Ovary (tissue), 9 donors: ENCODE results near the gene DHRS2. TPM values are rescaled to one million over a fixed set of nuclear protein-coding genes. Genes with fewer than 3 reads are reported as not detected.

Source experiments
- DNase-seq, 5 donors: peaks; one replicate each; pipeline ENCODE4 v3.0.0-alpha.2; 2019 to 2020
- H3K27ac ChIP-seq, 2 donors: fragments of 200-600 bp; one replicate each; pipeline versions ENCODE4 v1.5.1 to v1.8.0; 2019 to 2022
- H3K27me3 ChIP-seq: fragments of 200-600 bp; one replicate; pipeline ENCODE4 v1.8.0; 2022
- H3K36me3 ChIP-seq: fragments of 200-600 bp; sonication (generic); one replicate; pipeline ENCODE4 v1.5.1; 2019
- H3K4me1 ChIP-seq: one replicate; pipeline ENCODE4 v1.8.1; 2013; ENCODE audit warnings: mild to moderate bottlenecking, moderate library complexity; ENCODE audit not compliant: insufficient read depth
- H3K4me3 ChIP-seq: fragments of 200-600 bp; sonication (generic); one replicate; pipeline ENCODE4 v1.5.1; 2017
- H3K9me3 ChIP-seq, 2 donors: fragments of 200-600 bp in 1 of 2; sonication (generic) in 1 of 2; one replicate each; pipeline versions ENCODE4 v1.5.1 to v1.8.1; 2013 to 2019; ENCODE audit warnings: mild to moderate bottlenecking in 1 of 2, moderate library complexity in 1 of 2
- EP300 ChIP-seq: sonication (generic); formaldehyde crosslinking; IDR thresholded peaks from one replicate; pipeline ENCODE4 v1.6.1; 2017; ENCODE audit warnings: antibody characterized with exemption
- POLR2A ChIP-seq: fragments of 450-650 bp; IDR thresholded peaks from one replicate; pipeline ENCODE4 v1.6.1; 2017; ENCODE audit warnings: antibody characterized with exemption, mild to moderate bottlenecking, moderate library complexity
- WGBS, 3 donors: extraction: QIAGEN DNeasy Blood & Tissue Kit in 1 of 3; methylation state at CpG; one replicate each; pipeline versions ENCODE4 v1.1.5 to v1.1.7; 2013 to 2017; 5-methylcytosine and 5-hydroxymethylcytosine counted together
- intact Hi-C, 4 donors: fragments of 100-400 bp; cut with DNase I; formaldehyde crosslinking; loops; one replicate each; pipeline versions ENCODE4 v1.11.0 to v1.15.1; 2022 to 2023
- polyA plus RNA-seq, 2 donors: library from polyadenylated mRNA; stranded (reverse); fragments of 200-250 nt in 1 of 2; fragments of 350-450 nt in 1 of 2; fragmentation: Illumina TruSeq in 1 of 2; extraction: RNeasy Lipid Tissue Mini Kit (QIAGEN cat#74804) in 1 of 2; gene quantifications; one replicate each; pipeline ENCODE4 v1.2.3, GENCODE V29; 2013 to 2014
- total RNA-seq, 7 donors: library from RNA; depleted of rRNA in 2 of 7; stranded (reverse); fragments of >200 nt in 2 of 7; fragmentation: NEBNext Ultra II Directional in 3 of 7; extraction: Animal tissue kit (Norgen Biotek cat#: 25700) in 3 of 7; gene quantifications; one replicate each; pipeline versions ENCODE4 v1.1.0 to v1.2.4, GENCODE V29; 2016 to 2023
- TF ChIP-seq, protein P1 (sequence below), 3 donors: fragments of 450-650 bp in 2 of 3; fragments of 200-600 bp in 1 of 3; IDR thresholded peaks; one replicate each; pipeline versions ENCODE4 v1.5.1 to v1.8.0; 2016 to 2022; ENCODE audit warnings: antibody characterized with exemption in 3 of 3, mild to moderate bottlenecking in 1 of 3
- donor health status: DM: no; HTN: no; CAD: no; lungs with moderate emphysema.
- donor health status: DM: no; HTN: no; CAD: no.
- donor health status: Bipolar disorder and iron deficiency.
- donor health status: DM: yes; HTN: yes; CAD: no.
- donor health status: DM: no; HTN: no; CAD: no.
- donor health status: DM: yes; HTN: yes; CAD: no.

The DHRS2 gene
- total and polyA plus RNA-seq, 9 donors: 1.6 to 46.6 (median 14.9) TPM

DNA sequence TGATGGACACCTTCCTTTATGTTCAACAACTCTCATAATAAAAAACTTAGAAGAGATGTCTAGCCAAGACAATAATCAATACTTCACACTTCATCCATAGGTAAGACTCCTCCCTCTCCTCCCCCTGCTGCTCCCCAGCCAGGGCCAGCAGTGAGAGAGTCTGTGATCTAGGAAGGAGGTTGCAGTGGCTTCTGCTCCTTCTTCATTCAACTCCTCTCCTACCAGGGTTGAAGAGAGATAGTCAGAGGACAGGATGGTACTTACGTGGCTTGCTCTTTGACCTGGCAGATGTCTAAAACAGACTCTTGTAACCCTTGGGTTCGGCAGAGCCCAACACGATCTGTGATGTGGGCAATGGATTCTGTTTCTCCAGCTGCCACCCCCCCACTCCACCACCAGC is 31.0 kb downstream of the DHRS2 start:
- no peak for TF ChIP-seq POLR2A
- no peak for TF ChIP-seq EP300
- TF ChIP-seq, protein P1, sequence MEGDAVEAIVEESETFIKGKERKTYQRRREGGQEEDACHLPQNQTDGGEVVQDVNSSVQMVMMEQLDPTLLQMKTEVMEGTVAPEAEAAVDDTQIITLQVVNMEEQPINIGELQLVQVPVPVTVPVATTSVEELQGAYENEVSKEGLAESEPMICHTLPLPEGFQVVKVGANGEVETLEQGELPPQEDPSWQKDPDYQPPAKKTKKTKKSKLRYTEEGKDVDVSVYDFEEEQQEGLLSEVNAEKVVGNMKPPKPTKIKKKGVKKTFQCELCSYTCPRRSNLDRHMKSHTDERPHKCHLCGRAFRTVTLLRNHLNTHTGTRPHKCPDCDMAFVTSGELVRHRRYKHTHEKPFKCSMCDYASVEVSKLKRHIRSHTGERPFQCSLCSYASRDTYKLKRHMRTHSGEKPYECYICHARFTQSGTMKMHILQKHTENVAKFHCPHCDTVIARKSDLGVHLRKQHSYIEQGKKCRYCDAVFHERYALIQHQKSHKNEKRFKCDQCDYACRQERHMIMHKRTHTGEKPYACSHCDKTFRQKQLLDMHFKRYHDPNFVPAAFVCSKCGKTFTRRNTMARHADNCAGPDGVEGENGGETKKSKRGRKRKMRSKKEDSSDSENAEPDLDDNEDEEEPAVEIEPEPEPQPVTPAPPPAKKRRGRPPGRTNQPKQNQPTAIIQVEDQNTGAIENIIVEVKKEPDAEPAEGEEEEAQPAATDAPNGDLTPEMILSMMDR (IDR thresholded peaks at IDR 0.05): no peak
- WGBS, 3 donors: 69 to 86% (median 74%) methylated on average over 3 of the region's 3 CpGs
- H3K27me3 ChIP-seq: no peaks in the 10 kb centered on the region
- no peaks in the 10 kb centered on the region for H3K36me3 ChIP-seq
- intact Hi-C loops: no loop called here
- no peak for DNase-seq
- H3K27ac ChIP-seq: no peak overlapping the region
- peaks cover 6% of the 10 kb centered on the region for H3K4me1 ChIP-seq
- no peaks in the 10 kb centered on the region for H3K9me3 ChIP-seq
- H3K4me3 ChIP-seq: no peak overlapping the region

DNA sequence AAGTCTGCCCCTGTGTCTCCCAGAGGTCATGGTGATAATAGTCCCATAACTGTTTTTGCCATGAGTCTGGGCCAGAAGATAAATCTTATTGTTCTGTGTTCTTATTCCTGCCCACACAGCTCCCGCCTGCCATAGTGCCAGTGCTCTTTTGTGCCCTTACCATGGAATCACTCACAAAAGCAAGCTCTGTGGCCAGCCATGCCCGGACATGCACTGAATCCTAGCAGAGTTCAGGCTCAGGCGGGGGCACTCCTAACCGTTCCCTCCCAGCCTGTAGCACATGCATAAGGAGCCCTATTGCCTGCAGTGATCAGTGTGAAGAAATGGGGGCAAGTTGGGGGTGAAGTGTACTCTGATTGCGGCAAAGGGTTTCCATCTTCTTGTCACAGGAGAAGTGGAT is 33.3 kb downstream of the DHRS2 start:
- no peak for TF ChIP-seq EP300
- TF ChIP-seq, protein P1 (IDR thresholded peaks at IDR 0.05): no peak
- TF ChIP-seq POLR2A: no peak
- H3K27me3 ChIP-seq: no peaks in the 10 kb centered on the region
- no peaks in the 10 kb centered on the region for H3K36me3 ChIP-seq
- no peak overlapping the region for H3K4me3 ChIP-seq
- peaks cover 6% of the 10 kb centered on the region for H3K4me1 ChIP-seq
- WGBS, 3 donors: 96 to 97% (median 96%) methylated on average over 5 of the region's 5 CpGs
- DNase-seq: no peak
- intact Hi-C loops: no loop called here
- H3K9me3 ChIP-seq: no peaks in the 10 kb centered on the region
- no peak overlapping the region for H3K27ac ChIP-seq

DNA sequence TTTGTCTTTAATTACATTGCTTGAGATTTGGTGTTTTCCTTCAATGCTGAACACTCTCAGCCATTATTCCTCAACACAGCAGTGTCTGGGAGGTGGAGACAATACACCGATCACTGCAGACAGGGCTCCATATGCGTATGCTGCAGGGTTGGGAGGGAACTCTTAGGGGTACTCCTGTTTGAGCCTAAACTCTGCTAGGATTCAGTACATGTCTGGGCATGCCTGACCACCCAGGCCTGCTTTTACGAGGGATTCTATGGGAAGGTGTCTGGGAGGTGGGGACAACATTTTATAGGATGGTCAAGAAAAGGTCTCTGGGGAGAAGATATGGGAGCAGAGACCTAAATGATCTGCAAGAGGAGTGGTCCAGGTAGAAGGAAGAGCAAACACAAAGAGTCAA is 34.3 kb downstream of the DHRS2 start:
- Histone ChIP-seq H3K9me3 (no peaks in the 10 kb centered on the region), H3K36me3 (no peaks in the 10 kb centered on the region), H3K27me3 (no peaks in the 10 kb centered on the region), H3K4me1 (peaks cover 4% of the 10 kb centered on the region), H3K27ac (no peak overlapping the region), H3K4me3 (no peak overlapping the region)
- WGBS, 3 donors: 84 to 94% (median 93%) methylated on average over 3 of the region's 3 CpGs
- intact Hi-C loops: loop anchor here in 1 of 4 donors (5.0 kb wide), 1 partner anchor 248 kb away; no protein-coding TSS in a partner anchor
- no peak for DNase-seq
- TF ChIP-seq POLR2A: no peak
- TF ChIP-seq, protein P1 (IDR thresholded peaks at IDR 0.05): no peak
- TF ChIP-seq EP300: no peak

DNA sequence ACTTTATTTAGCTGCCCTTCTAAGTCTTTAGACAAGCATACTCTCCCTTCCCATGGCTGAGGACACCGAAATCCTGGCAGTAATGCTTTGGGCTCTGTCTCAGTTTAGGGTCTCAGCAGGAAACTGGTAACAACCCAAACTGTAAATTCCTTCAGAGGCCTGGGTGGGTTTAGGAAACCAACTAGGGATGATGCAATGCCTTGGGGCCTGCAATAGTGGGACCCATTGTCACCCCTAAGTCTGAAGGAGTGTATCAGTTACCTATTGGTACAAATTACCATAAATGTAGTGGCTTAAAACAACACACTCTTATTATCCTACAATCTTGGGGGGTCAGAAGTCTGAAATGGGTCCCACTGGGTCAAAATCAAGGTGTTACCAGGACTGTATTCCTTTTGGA is 36.0 kb downstream of the DHRS2 start:
- Histone ChIP-seq H3K36me3 (no peaks in the 10 kb centered on the region), H3K4me1 (peaks cover 2% of the 10 kb centered on the region), H3K9me3 (no peaks in the 10 kb centered on the region), H3K4me3 (no peak overlapping the region), H3K27ac (no peak overlapping the region), H3K27me3 (no peaks in the 10 kb centered on the region)
- TF ChIP-seq EP300 (no peak), POLR2A (no peak)
- TF ChIP-seq, protein P1 (IDR thresholded peaks at IDR 0.05): no peak
- WGBS, 3 donors: 98 to 100% (median 100%) methylated on average over 1 of the region's 1 CpG
- intact Hi-C loops: loop anchor here in 1 of 4 donors (5.0 kb wide), 1 partner anchor 250 kb away; no protein-coding TSS in a partner anchor
- DNase-seq: no peak
